GM12891 (cell line): ENCODE results near the gene TPPP2.

Source experiments
- PAX5 ChIP-seq: IDR thresholded peaks from 2 replicates; pipeline ENCODE4 v1.6.1; 2011; ENCODE audit warnings: low read length, moderate library complexity, mild to moderate bottlenecking; ENCODE audit not compliant: insufficient read depth, severe bottlenecking
- POLR2A ChIP-seq: IDR thresholded peaks from 2 replicates; pipeline ENCODE4 v1.6.1; 2011; ENCODE audit warnings: low read depth, low read length, control low read depth

DNA sequence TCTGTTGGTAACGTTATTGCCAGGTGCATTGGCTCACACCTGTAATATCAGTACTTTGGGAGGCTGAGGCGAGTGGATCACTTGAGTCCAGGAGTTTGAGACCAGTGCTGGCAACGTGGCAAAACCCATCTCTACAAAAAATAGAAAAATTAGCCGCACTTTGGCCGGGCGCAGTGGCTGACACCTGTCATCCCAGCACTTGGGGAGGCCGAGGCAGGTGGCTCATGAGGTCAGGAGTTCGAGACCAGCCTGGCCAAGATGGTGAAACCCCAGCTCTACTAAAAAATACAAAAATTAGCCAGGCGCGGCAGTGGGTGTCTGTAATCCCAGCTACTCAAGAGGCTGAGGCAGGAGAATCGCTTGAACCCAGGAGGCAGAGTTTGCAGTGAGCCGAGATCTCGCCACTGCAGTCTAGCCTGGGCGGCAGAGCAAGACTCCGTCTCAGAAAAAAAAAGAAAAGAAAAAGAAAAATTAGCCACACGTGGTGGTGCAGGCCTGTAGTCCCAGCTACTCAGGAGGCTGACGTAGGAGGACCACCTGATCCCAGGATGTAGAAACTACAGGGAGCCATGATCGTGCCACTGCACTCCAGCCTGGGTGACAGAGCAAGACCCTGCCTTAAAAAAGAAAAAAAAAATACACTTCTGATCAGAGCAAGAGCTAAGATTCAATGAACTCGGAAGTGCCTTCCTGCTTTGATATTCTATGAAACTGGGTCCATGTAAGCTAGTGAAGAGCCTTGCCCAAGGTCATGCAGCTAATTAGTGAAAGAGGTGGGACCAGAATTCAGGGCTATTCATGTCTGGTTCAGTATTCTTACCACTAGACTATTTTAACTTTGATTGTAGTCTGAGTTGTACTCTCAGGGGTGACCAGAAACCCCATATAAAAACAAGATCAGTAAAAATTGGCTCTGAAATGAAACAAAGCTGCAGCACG lies 23.4 kb downstream of the TPPP2 start:
- TF ChIP-seq POLR2A = no peak
- no peak for TF ChIP-seq PAX5
